Measurements from ENCODE around the gene INSL3.
A peak's percentile ranks its signal among the peaks of the same experiment; 100 is the strongest.
"Not testable (repeated sequence)": the region's sequence is repeated elsewhere in the genome, so short reads cannot be mapped to it uniquely, and the experiment has no call there.

INSL3 gene

GRCh38 chr19:17784201-17785008, 36.9 kb downstream of the INSL3 start:
- peak; percentile 90 for DNase-seq (ENCODE audit: low spot score)

GRCh38 chr19:17783721-17784120, 37.6 kb downstream of the INSL3 start:
- in situ Hi-C loops (cut with MboI; ENCODE audit: low sequenced_read_pairs, unreplicated experiment), result not testable (repeated sequence)

More at GRCh38 chr19:17784201-17785008, 36.9 kb downstream of the INSL3 start:
- peak; percentile 74 for TF ChIP-seq CTCF (IDR thresholded peaks at IDR 0.05; ENCODE audit: borderline replicate concordance, control extremely low read depth, extremely low read depth, insufficient read depth, missing control alignments)
- in situ Hi-C loops (cut with MboI; ENCODE audit: low sequenced_read_pairs, unreplicated experiment), result no loop called here

GRCh38 chr19:17780781-17781180, 40.5 kb downstream of the INSL3 start:
- TF ChIP-seq CTCF (IDR thresholded peaks at IDR 0.05; ENCODE audit: borderline replicate concordance, control extremely low read depth, extremely low read depth, insufficient read depth, missing control alignments), result no peak
- in situ Hi-C loops (cut with MboI; ENCODE audit: low sequenced_read_pairs, unreplicated experiment), result no loop called here
- no peak for DNase-seq (ENCODE audit: low spot score)

More at GRCh38 chr19:17783721-17784120, 37.6 kb downstream of the INSL3 start:
- DNase-seq (ENCODE audit: low spot score), result not testable (repeated sequence)

- no peak for DNase-seq (ENCODE audit: low spot score)
- in situ Hi-C loops (cut with MboI; ENCODE audit: low sequenced_read_pairs, unreplicated experiment), result no loop called here
- TF ChIP-seq CTCF (IDR thresholded peaks at IDR 0.05; ENCODE audit: borderline replicate concordance, control extremely low read depth, extremely low read depth, insufficient read depth, missing control alignments), result no peak
Observed at GRCh38 chr19:17778968-17779929, 42.1 kb downstream of the INSL3 start.

- DNase-seq (ENCODE audit: low spot score), result peak; percentile 76
- in situ Hi-C loops (cut with MboI; ENCODE audit: low sequenced_read_pairs, unreplicated experiment), result no loop called here
- no peak for TF ChIP-seq CTCF (IDR thresholded peaks at IDR 0.05; ENCODE audit: borderline replicate concordance, control extremely low read depth, extremely low read depth, insufficient read depth, missing control alignments)
Observed at GRCh38 chr19:17778251-17778967, 42.9 kb downstream of the INSL3 start.

- in situ Hi-C loops (cut with MboI; ENCODE audit: low sequenced_read_pairs, unreplicated experiment); DNase-seq (ENCODE audit: low spot score): not testable (repeated sequence)
Observed at GRCh38 chr19:17777840-17778239, 43.5 kb downstream of the INSL3 start.

Measured in GM13976 (cell line).